ENCODE measurements around the gene LILRB1.
"Not testable (repeated sequence)": the region's sequence is repeated elsewhere in the genome, so short reads cannot be mapped to it uniquely, and the experiment has no call there.

DNA sequence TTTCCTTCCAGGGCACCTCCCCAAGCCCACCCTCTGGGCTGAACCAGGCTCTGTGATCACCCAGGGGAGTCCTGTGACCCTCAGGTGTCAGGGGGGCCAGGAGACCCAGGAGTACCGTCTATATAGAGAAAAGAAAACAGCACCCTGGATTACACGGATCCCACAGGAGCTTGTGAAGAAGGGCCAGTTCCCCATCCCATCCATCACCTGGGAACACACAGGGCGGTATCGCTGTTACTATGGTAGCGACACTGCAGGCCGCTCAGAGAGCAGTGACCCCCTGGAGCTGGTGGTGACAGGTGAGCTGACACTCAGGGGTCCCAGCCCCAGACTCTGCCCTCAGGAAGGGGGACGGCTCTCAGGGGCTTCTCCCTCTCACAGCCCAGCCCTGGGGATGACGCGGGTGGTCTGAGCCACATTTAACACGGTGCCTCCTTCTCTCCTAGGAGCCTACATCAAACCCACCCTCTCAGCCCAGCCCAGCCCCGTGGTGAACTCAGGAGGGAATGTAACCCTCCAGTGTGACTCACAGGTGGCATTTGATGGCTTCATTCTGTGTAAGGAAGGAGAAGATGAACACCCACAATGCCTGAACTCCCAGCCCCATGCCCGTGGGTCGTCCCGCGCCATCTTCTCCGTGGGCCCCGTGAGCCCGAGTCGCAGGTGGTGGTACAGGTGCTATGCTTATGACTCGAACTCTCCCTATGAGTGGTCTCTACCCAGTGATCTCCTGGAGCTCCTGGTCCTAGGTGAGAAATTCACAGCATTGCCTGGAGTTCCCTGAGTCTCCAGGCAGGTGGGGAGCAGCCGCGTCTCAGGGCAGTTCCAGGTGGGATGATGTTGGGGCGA, 1.4 kb downstream of the LILRB1 start:
- TF ChIP-seq, protein P1, sequence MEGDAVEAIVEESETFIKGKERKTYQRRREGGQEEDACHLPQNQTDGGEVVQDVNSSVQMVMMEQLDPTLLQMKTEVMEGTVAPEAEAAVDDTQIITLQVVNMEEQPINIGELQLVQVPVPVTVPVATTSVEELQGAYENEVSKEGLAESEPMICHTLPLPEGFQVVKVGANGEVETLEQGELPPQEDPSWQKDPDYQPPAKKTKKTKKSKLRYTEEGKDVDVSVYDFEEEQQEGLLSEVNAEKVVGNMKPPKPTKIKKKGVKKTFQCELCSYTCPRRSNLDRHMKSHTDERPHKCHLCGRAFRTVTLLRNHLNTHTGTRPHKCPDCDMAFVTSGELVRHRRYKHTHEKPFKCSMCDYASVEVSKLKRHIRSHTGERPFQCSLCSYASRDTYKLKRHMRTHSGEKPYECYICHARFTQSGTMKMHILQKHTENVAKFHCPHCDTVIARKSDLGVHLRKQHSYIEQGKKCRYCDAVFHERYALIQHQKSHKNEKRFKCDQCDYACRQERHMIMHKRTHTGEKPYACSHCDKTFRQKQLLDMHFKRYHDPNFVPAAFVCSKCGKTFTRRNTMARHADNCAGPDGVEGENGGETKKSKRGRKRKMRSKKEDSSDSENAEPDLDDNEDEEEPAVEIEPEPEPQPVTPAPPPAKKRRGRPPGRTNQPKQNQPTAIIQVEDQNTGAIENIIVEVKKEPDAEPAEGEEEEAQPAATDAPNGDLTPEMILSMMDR (IDR thresholded peaks at IDR 0.05; ENCODE audit: insufficient read depth, low read depth, low read length) = not testable (repeated sequence)
- not testable (repeated sequence) for TF ChIP-seq EZH2 (IDR thresholded peaks at IDR 0.05; ENCODE audit: insufficient read depth, low read length)

Measured in astrocyte (in vitro differentiated cells and primary cell).